MM.1S (cell line): ENCODE data around the gene L1CAM.

Experiments
- CTCF ChIP-seq: fragments of 300-600 bp; sonication (generic); IDR thresholded peaks from 2 replicates; pipeline ENCODE4 v1.5.1; 2016; ENCODE audit warnings: antibody characterized with exemption, low read length, mixed read lengths
- EZH2 ChIP-seq: fragments of 300-600 bp; sonication (generic); optimal IDR thresholded peaks from 2 replicates; pipeline ENCODE3; 2017; ENCODE audit warnings: low read depth, mild to moderate bottlenecking, antibody characterized with exemption, low read length, mixed read lengths
- EZH2phosphoT487 ChIP-seq: fragments of 300-600 bp; sonication (generic); IDR thresholded peaks from 2 replicates; pipeline ENCODE4 v1.6.1; 2018; ENCODE audit warnings: antibody characterized with exemption, low read length

GRCh38 chrX:153865685-153866084 is 20.3 kb downstream of the L1CAM start:
- TF ChIP-seq CTCF: no peak
- no peak for TF ChIP-seq EZH2
- no peak for TF ChIP-seq EZH2phosphoT487
